NCI-H1105 (cell line): ENCODE measurements around the gene S100A3.

ENCODE experiments used
- DNase-seq: peaks from one replicate; lab custom pipeline; 2025; lab: John Stamatoyannopoulos, UW

The S100A3 gene

DNA sequence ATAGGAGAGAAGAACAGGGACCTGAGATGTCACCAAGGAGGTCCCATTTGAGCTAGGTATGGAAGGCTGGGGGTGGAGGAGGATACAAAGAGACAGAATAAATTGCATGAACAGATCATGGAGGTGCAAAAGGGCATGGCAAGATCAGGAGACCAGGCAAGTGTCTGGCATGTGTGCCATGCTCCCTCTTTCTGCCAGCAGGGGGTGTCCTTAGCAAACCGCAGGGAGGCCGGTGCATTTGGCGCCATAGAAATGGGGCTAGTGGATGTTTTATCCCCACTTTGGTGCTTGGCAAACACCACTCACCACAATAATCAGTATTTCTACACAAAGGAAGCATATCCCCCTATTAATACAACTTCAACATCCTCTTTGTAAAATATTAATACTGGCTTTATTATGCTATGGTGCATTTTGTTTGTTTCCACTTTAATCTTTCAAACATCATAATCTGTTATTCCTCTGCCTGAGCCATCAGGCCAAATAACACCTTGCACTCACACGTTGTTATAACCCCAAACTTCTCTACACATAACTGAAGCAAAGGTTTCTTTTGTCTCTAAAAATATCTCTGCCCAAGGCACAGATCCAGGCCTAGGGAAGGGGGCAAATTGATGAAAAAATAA lies 39.2 kb downstream of the S100A3 start:
- peak; percentile 41 for DNase-seq

- no peak for DNase-seq
Observed at GRCh38 chr1:153509036-153509435, 40.0 kb downstream of the S100A3 start.

GRCh38 chr1:153507926-153508583 lies 41.0 kb downstream of the S100A3 start:
- DNase-seq, result no peak

DNA sequence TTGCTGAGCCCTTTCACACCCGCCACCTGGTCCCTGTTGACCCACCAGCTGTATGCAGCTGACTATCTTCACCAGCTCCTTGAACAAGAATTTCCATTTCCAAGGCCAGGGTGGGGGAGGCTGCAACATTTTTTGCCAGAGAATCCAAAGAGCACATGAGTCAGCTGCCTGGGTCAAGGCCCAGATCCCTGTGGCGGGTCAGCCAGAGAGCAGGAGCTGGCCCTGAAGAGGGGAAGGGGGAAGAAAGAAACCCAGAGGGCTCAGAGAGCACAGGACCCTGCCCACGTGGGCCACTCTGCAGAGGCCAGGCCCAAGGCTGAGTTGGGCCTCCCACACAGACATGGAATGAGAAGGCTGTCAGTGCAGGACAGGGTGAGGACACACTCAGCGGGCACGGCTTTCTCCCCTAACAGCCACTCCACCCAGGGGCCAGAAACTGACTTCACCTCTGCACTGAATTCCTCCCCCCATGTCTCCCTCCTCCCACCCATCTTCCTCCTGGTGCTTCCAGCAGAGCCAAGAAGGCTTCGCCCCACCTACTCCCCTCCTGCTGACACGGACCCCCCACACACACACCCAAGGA lies 42.1 kb downstream of the S100A3 start:
- no peak for DNase-seq

GRCh38 chr1:153506386-153506785 lies 42.7 kb downstream of the S100A3 start:
- DNase-seq, result no peak

DNA sequence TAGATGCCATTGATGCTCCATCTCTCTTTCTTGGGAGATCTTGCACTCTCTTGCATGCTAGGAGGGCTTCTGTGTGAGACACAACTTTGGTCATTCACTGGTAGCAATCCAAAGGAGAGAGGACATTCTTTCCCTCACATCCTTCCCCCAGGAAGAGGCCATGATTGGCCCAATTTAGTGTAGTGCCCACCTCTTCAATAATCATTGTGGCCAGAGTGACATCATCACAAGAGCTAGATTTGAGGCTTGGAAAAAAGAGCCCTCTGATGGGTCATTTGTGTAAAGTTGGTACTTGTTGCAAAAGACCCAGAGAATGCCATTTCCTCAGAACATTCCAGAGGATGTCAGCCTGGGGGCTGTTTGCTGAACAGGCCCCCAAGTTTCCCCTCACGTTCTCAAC lies 43.5 kb downstream of the S100A3 start:
- no peak for DNase-seq

DNA sequence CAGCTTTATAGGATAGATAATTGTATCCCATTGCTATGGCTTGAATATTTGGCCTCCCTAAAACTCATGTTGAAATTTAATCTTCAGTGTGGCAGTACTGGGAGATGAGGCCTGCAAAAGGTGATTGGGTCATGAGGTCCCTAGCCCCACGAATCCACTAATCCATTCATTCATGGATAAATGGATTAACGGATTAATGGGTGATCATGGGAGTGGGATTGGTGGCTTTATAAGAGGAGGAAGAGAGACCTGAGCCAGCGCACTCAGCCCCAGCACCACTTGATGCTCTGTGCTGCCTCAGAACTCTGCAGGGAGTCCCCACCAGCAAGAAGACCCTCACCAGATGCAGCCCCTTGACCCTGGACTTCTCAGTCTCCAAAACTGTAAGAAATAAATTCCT lies 45.3 kb downstream of the S100A3 start:
- DNase-seq, result no peak

GRCh38 chr1:153498746-153499145 lies 50.3 kb downstream of the S100A3 start:
- DNase-seq, result no peak
